HCT116 (cell line): ENCODE data around the gene INKA1. TPM values are rescaled to one million over a fixed set of nuclear protein-coding genes. Genes with fewer than 3 reads are reported as not detected.
"Not testable (repeated sequence)": the region's sequence is repeated elsewhere in the genome, so short reads cannot be mapped to it uniquely, and the experiment has no call there.

Experiments
- ATAC-seq: fragments of 200-7000 bp; cut with Tn5 transposase; 2 replicates; pipeline ENCODE4 v1.9.1; 2020; ENCODE audit warnings: mild to moderate bottlenecking, moderate library complexity
- BruUV-seq: library from RNA; stranded (reverse); fragments of 400-500 nt; replicated peaks from 2 replicates; lab custom pipeline; 2021; lab: Mats Ljungman, UMichigan
- CTCF ChIA-PET: fragments of 300-600 bp; sonication (Branson Sonifier 250); formaldehyde crosslinking; loops from one replicate; lab custom pipeline; 2021; ENCODE audit warnings: antibody characterized with exemption; lab: Charles Lee
- POLR2A ChIA-PET: fragments of 300-600, 350-600 bp; sonication (Branson Sonifier 250); formaldehyde crosslinking; loops from one replicate; lab custom pipeline; 2021; ENCODE audit warnings: antibody characterized with exemption; lab: Charles Lee
- RAD21 ChIA-PET, 2 experiments: fragments of 300-600 bp; sonication (Branson Sonifier 250); formaldehyde crosslinking; loops; one replicate each; lab custom pipeline; 2023; ENCODE audit warnings: low total read pairs in 2 of 2; ENCODE audit not compliant: uncharacterized antibody in 2 of 2, unreplicated experiment in 2 of 2, low non-redundant PET in 1 of 2; lab: Charles Lee
- DNase-seq: peaks from one replicate; pipeline ENCODE4 v3.0.0-alpha.2; 2010; ENCODE audit warnings: low read depth, low spot score
- H2AFZ ChIP-seq: fragments of 200-600 bp; shearing (Covaris generic), sonication (generic); 2 replicates; pipeline ENCODE4 v1.6.1; 2017; ENCODE audit warnings: low read depth, mixed run types, mixed read lengths, antibody characterized with exemption, low read length; ENCODE audit not compliant: poor library complexity, severe bottlenecking
- H3K27ac ChIP-seq: 2 replicates; pipeline ENCODE4 v1.5.1; 2012; ENCODE audit warnings: low read depth, low read length
- H3K27me3 ChIP-seq: fragments of 200-600 bp; sonication (generic); 2 replicates; pipeline ENCODE4 v1.6.1; 2016; ENCODE audit warnings: mixed run types, low read length, mixed read lengths; ENCODE audit not compliant: insufficient read depth
- H3K36me3 ChIP-seq, 2 experiments: fragments of 200-500 bp in 1 of 2; fragments of 200-600 bp in 1 of 2; sonication (Bioruptor generic) in 1 of 2; sonication (generic) in 1 of 2; 2 replicates each; pipeline versions ENCODE4 v1.5.1 to v1.6.1; 2014 to 2016; ENCODE audit warnings: low read length in 2 of 2, inconsistent platforms in 1 of 2, mixed read lengths in 1 of 2, mixed run types in 1 of 2; ENCODE audit not compliant: insufficient read depth in 2 of 2, control insufficient read depth in 1 of 2
- H3K4me1 ChIP-seq, 2 experiments: fragments of 200-600 bp in 1 of 2; sonication (generic) in 1 of 2; 2 replicates each; pipeline versions ENCODE4 v1.5.1 to v1.6.1; 2012 to 2017; ENCODE audit warnings: low read length in 2 of 2, inconsistent platforms in 1 of 2, mild to moderate bottlenecking in 1 of 2, mixed read lengths in 1 of 2, mixed run types in 1 of 2, moderate library complexity in 1 of 2; ENCODE audit not compliant: insufficient read depth in 2 of 2, control insufficient read depth in 1 of 2
- H3K4me2 ChIP-seq: fragments of 200-600 bp; sonication (generic); 2 replicates; pipeline ENCODE4 v1.6.1; 2017; ENCODE audit warnings: mixed run types, low read length, mixed read lengths
- H3K4me3 ChIP-seq, 2 experiments: fragments of 200-600 bp in 1 of 2; sonication (generic) in 1 of 2; replicated peaks in 1 of 2; 2 replicates each; pipeline ENCODE4 v1.5.1; 2011 to 2016; ENCODE audit warnings: low read length in 2 of 2, control low read depth in 1 of 2, low read depth in 1 of 2, mild to moderate bottlenecking in 1 of 2, mixed read lengths in 1 of 2, mixed run types in 1 of 2
- H3K79me2 ChIP-seq: fragments of 200-600 bp; sonication (generic); 2 replicates; pipeline ENCODE4 v1.6.1; 2017; ENCODE audit warnings: mild to moderate bottlenecking, mixed run types, low read length, moderate library complexity, mixed read lengths; ENCODE audit not compliant: insufficient read depth
- H3K9ac ChIP-seq: fragments of 200-600 bp; sonication (generic); 2 replicates; pipeline ENCODE4 v1.6.1; 2016; ENCODE audit warnings: low read length, mixed read lengths
- H3K9me2 ChIP-seq: fragments of 200-600 bp; sonication (generic), shearing (Covaris generic); 2 replicates; pipeline ENCODE4 v1.6.1; 2017; ENCODE audit warnings: mixed run types, mild to moderate bottlenecking, moderate library complexity; ENCODE audit not compliant: insufficient read depth
- H3K9me3 ChIP-seq, 2 experiments: fragments of 200-500 bp in 1 of 2; fragments of 200-600 bp in 1 of 2; sonication (Bioruptor generic) in 1 of 2; sonication (generic) in 1 of 2; 2 replicates each; pipeline ENCODE4 v1.6.1; 2014 to 2017; ENCODE audit warnings: low read length in 2 of 2, mixed read lengths in 2 of 2, inconsistent platforms in 1 of 2, low read depth in 1 of 2, mild to moderate bottlenecking in 1 of 2, mixed run types in 1 of 2, moderate library complexity in 1 of 2; ENCODE audit not compliant: control insufficient read depth in 1 of 2, insufficient read depth in 1 of 2
- H4K20me1 ChIP-seq: fragments of 200-600 bp; sonication (generic), shearing (Covaris generic); 2 replicates; pipeline ENCODE4 v1.6.1; 2017; ENCODE audit warnings: mixed run types, mild to moderate bottlenecking, moderate library complexity; ENCODE audit not compliant: insufficient read depth
- EZH2 ChIP-seq: fragments of 200-600 bp; sonication (generic); IDR thresholded peaks from 2 replicates; pipeline ENCODE4 v1.6.1; 2017; ENCODE audit warnings: antibody characterized with exemption, mixed run types
- JUND ChIP-seq: IDR thresholded peaks from 2 replicates; pipeline ENCODE4 v1.6.1; 2012
- RAD21 ChIP-seq: IDR thresholded peaks from 2 replicates; pipeline ENCODE4 v1.6.1; 2012; ENCODE audit warnings: low read depth, mild to moderate bottlenecking
- SP1 ChIP-seq: IDR thresholded peaks from 2 replicates; pipeline ENCODE4 v1.6.1; 2012; ENCODE audit warnings: low read depth
- ZFX ChIP-seq: fragments of 450-650 bp; IDR thresholded peaks from 2 replicates; pipeline ENCODE4 v1.6.1; 2017
- intact Hi-C: fragments of 100-400 bp; cut with micrococcal nuclease; formaldehyde crosslinking; loops from 2 replicates; pipeline ENCODE4 v1.10.0; 2022
- total RNA-seq: library from RNA; stranded (reverse); gene quantifications from one replicate; pipeline ENCODE4 v1.2.1, GENCODE V29; 2021; ENCODE audit not compliant: unreplicated experiment

The INKA1 gene
- total RNA-seq, 1 experiment from 2014 or later: 1.6 TPM

DNA sequence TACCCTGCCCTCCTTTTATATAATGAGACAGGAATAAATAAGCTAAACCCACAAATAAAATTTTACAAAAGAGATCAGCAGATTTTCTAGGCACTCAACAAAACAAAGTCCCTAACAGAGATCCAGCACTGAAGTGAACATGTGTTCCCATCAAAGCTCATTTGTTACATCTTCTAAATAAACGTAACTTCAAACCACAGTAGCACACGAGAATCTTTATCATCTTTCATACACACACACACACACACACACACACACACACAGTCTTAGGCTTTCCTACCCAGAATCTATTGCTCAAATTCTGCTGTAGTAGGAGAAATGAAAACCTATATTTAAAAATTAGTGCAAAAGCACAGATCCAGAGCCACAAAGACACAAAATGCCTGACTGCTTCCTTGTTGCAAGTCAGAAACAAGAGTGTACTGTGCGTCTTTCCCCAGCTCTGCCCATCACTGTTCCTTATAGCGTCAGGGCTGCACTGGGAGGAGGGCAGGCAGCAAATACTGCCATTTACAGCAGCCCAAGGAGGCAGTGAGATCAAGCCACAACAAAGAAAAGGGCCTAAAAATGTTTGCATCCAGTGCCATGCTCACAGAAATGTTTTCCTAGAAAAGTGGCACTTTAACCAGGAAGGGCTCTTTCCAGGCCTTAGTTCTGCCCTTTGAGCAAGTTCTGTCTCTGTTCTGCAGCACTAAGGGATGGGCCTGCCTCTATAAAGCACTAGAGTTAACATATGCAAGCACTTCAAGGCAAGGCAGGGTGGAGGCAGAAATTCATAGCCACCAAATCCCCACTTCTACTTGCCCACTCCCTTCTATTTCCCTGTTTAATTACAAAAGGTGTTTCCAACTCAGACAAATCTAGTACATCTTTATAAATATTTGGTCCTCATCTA, 22.7 kb upstream of the INKA1 start:
- H3K4me3 ChIP-seq: no peak overlapping the region
- H3K27ac ChIP-seq: no peak overlapping the region
- ChIA-PET CTCF (no interaction called here), POLR2A (no interaction called here), RAD21 (no interaction called here)
- peaks cover 3 to 10% of the 10 kb centered on the region in 2 experiments; a peak in 3 of 4 replicates for H3K36me3 ChIP-seq
- no TSS peak for BruUV-seq
- intact Hi-C loops: no loop called here
- DNase-seq (no peak), ATAC-seq (no peak)
- H3K9ac ChIP-seq: no peak overlapping the region
- H4K20me1 ChIP-seq: no peaks in the 10 kb centered on the region
- no peaks in the 10 kb centered on the region for H3K27me3 ChIP-seq
- no peak overlapping the region for H3K4me2 ChIP-seq
- TF ChIP-seq RAD21: no peak
- TF ChIP-seq SP1: no peak
- no peak for TF ChIP-seq JUND
- no peak for TF ChIP-seq EZH2
- TF ChIP-seq ZFX: no peak
- no peaks in the 10 kb centered on the region for H3K9me3 ChIP-seq
- H3K9me2 ChIP-seq: no peaks in the 10 kb centered on the region
- peaks cover 2 to 5% of the 10 kb centered on the region in 2 experiments; a peak in 2 of 4 replicates for H3K4me1 ChIP-seq
- no peak overlapping the region for H2AFZ ChIP-seq
- peaks cover 85% of the 10 kb centered on the region for H3K79me2 ChIP-seq

DNA sequence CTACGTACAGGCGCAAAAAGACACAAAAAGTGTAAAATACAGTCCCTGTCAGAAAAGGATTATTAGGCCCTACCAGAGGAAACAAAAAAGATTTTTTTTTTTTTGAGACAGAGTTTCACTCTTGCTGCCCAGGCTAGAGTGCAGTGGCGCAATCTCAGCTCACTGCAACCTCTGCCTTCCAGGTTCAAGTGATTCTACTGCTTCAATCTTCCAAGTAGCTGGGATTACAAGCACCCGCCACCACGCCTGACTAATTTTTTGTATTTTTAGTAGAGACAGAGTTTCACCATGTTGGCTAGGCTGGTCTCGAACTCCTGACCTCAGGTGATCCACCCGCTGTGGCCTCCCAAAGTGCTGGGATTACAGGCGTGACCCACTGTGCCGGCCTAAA, 22.1 kb upstream of the INKA1 start:
- H3K9me3 ChIP-seq, H3K4me3 ChIP-seq, H3K27me3 ChIP-seq, DNase-seq, BruUV-seq, H4K20me1 ChIP-seq, H3K36me3 ChIP-seq, H3K4me2 ChIP-seq, H3K4me1 ChIP-seq, H3K27ac ChIP-seq, H3K9ac ChIP-seq, H2AFZ ChIP-seq, RAD21 ChIA-PET, ATAC-seq, H3K9me2 ChIP-seq, POLR2A ChIA-PET, CTCF ChIA-PET, intact Hi-C loops: not testable (repeated sequence)
- peaks cover 87% of the 10 kb centered on the region for H3K79me2 ChIP-seq
